ENCODE results near the gene DOCK1.

Gene DOCK1

DNA sequence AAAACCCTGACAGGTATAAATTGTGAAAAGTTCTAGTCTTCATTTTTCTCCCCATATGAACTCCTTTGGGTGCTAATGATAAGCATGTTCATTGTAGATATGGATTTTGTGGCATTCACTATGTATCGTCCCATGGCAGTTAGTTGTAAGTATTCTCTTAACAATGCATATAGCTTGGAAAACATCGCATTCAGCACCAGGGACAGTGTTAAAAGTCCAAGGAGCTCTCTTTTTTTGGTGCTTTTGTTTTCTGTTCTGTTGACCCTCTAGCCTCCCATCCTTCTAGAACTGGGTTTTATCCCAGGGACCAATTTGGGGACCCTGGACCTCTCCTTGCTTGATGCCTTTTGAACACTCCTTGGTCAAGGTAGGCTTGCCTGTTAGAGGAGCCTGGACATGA is 253.4 kb downstream of the DOCK1 start:
- no peaks in the 10 kb centered on the region for H3K4me1 ChIP-seq
- no peaks in the 10 kb centered on the region for H3K36me3 ChIP-seq (ENCODE audit: control insufficient read depth, insufficient read depth, low read length)
- no peak overlapping the region for H3K27ac ChIP-seq
- H3K4me2 ChIP-seq (ENCODE audit: low read length), result no peak overlapping the region
- no peak overlapping the region for H3K4me3 ChIP-seq (ENCODE audit: low read depth, low read length)
- TF ChIP-seq, protein P1, sequence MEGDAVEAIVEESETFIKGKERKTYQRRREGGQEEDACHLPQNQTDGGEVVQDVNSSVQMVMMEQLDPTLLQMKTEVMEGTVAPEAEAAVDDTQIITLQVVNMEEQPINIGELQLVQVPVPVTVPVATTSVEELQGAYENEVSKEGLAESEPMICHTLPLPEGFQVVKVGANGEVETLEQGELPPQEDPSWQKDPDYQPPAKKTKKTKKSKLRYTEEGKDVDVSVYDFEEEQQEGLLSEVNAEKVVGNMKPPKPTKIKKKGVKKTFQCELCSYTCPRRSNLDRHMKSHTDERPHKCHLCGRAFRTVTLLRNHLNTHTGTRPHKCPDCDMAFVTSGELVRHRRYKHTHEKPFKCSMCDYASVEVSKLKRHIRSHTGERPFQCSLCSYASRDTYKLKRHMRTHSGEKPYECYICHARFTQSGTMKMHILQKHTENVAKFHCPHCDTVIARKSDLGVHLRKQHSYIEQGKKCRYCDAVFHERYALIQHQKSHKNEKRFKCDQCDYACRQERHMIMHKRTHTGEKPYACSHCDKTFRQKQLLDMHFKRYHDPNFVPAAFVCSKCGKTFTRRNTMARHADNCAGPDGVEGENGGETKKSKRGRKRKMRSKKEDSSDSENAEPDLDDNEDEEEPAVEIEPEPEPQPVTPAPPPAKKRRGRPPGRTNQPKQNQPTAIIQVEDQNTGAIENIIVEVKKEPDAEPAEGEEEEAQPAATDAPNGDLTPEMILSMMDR (IDR thresholded peaks at IDR 0.05), result no peak
- H3K9me3 ChIP-seq (ENCODE audit: control insufficient read depth, low read length), result no peaks in the 10 kb centered on the region
- no peak overlapping the region for H3K9ac ChIP-seq
- no peaks in the 10 kb centered on the region for H3K27me3 ChIP-seq (ENCODE audit: control insufficient read depth, insufficient read depth, low read length)
- H3K79me2 ChIP-seq, result no peaks in the 10 kb centered on the region
- no peak overlapping the region for H2AFZ ChIP-seq

DNA sequence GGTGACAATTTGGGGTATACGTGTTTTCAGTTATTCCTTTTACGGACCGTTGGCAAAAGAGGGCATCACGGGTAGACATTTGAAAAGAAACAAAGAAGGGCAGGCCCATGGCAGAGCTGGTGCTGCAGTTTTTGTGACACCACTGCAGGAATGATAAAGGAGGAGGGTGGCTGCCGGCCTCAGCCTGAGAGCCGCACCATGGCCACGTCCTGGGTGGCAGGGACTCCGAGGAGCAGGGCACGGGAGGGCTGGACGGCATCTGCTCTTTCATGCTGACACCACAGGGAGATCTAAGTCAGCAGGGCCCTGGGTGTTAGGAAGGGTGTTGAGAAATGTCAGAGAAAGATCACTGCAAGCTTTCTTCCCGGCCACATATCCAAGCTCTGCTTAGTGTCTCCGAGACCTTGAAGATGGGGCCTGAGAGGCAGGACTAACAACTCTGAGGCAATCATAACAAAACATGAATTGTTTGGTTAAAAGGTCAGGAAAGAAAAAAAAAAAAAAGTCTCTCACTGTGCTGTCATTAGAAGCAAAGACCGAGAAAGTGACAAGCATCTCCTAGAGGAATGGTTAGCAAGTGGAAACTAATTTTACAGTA is 254.5 kb downstream of the DOCK1 start:
- Histone ChIP-seq H3K4me3 (ENCODE audit: low read depth, low read length) (no peak overlapping the region), H2AFZ (no peak overlapping the region), H3K9me3 (ENCODE audit: control insufficient read depth, low read length) (no peaks in the 10 kb centered on the region), H3K4me1 (no peaks in the 10 kb centered on the region), H3K27me3 (ENCODE audit: control insufficient read depth, insufficient read depth, low read length) (no peaks in the 10 kb centered on the region), H3K36me3 (ENCODE audit: control insufficient read depth, insufficient read depth, low read length) (no peaks in the 10 kb centered on the region), H3K4me2 (ENCODE audit: low read length) (no peak overlapping the region), H3K27ac (no peak overlapping the region), H3K9ac (no peak overlapping the region), H3K79me2 (no peaks in the 10 kb centered on the region)
- TF ChIP-seq, protein P1 (IDR thresholded peaks at IDR 0.05), result no peak

DNA sequence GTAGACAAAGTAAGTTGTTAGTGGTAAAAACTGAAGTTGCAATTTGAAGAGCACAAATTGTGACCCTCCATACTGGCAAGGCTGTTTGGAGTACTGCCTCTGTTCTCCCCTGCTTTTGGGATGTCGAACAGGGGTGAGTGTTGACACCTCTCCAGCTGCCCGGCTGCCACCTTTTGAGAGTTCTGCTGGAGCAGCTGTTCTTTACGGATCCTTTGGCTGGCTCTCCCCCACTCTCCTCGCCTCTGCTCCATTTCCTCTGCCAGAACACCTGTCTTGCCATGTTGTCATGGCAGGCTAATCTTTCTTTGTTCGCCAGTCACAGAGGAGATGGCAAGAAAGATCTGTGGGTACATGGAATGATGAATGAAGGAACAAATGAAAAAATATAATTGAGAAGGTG is 256.3 kb downstream of the DOCK1 start:
- Histone ChIP-seq H3K27me3 (ENCODE audit: control insufficient read depth, insufficient read depth, low read length) (no peaks in the 10 kb centered on the region), H3K4me3 (ENCODE audit: low read depth, low read length) (no peak overlapping the region), H3K79me2 (no peaks in the 10 kb centered on the region), H3K4me1 (peaks cover 2% of the 10 kb centered on the region), H3K36me3 (ENCODE audit: control insufficient read depth, insufficient read depth, low read length) (no peaks in the 10 kb centered on the region), H3K9me3 (ENCODE audit: control insufficient read depth, low read length) (no peaks in the 10 kb centered on the region), H3K9ac (no peak overlapping the region), H3K4me2 (ENCODE audit: low read length) (no peak overlapping the region), H3K27ac (no peak overlapping the region), H2AFZ (no peak overlapping the region)
- TF ChIP-seq, protein P1 (IDR thresholded peaks at IDR 0.05), result no peak

DNA sequence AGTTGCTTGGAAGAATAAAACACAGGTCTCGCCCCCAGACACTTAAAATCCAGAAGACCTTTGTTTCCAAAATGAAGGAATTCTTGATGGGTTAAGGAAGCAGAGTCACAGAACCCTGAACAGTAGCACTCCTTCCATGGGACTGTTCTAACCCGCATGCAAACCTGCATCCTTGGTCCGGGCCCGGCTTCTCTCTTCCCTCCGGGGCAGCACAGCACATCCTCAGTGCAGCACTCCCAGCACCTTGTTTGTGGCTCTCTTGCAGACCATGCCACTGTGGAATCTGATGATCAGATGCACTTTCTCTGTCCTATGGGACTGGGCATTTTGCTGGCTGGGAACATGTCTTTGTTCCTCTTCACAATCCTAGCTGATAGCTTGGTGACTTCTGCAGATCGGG is 257.6 kb downstream of the DOCK1 start:
- no peaks in the 10 kb centered on the region for H3K36me3 ChIP-seq (ENCODE audit: control insufficient read depth, insufficient read depth, low read length)
- H3K79me2 ChIP-seq, result no peaks in the 10 kb centered on the region
- no peak overlapping the region for H2AFZ ChIP-seq
- no peak overlapping the region for H3K4me3 ChIP-seq (ENCODE audit: low read depth, low read length)
- H3K27ac ChIP-seq, result no peak overlapping the region
- TF ChIP-seq, protein P1 (IDR thresholded peaks at IDR 0.05), result no peak
- H3K4me1 ChIP-seq, result peaks cover 4% of the 10 kb centered on the region
- H3K27me3 ChIP-seq (ENCODE audit: control insufficient read depth, insufficient read depth, low read length), result no peaks in the 10 kb centered on the region
- H3K9me3 ChIP-seq (ENCODE audit: control insufficient read depth, low read length), result no peaks in the 10 kb centered on the region
- H3K4me2 ChIP-seq (ENCODE audit: low read length), result no peak overlapping the region
- H3K9ac ChIP-seq, result no peak overlapping the region

- Histone ChIP-seq H3K9me3 (ENCODE audit: control insufficient read depth, low read length) (no peaks in the 10 kb centered on the region), H3K4me1 (peaks cover 4% of the 10 kb centered on the region), H3K4me2 (ENCODE audit: low read length) (no peak overlapping the region), H3K9ac (no peak overlapping the region), H2AFZ (no peak overlapping the region), H3K27ac (no peak overlapping the region), H3K4me3 (ENCODE audit: low read depth, low read length) (no peak overlapping the region), H3K36me3 (ENCODE audit: control insufficient read depth, insufficient read depth, low read length) (no peaks in the 10 kb centered on the region), H3K79me2 (no peaks in the 10 kb centered on the region), H3K27me3 (ENCODE audit: control insufficient read depth, insufficient read depth, low read length) (no peaks in the 10 kb centered on the region)
- TF ChIP-seq, protein P1 (IDR thresholded peaks at IDR 0.05), result no peak
Measured at GRCh38 chr10:127168261-127168660, 263.0 kb downstream of the DOCK1 start.

Data from parathyroid adenoma (tissue), 2 donors.